K562 (cell line): ENCODE results near the gene GIPC3. TPM values are rescaled to one million over a fixed set of nuclear protein-coding genes. Genes with fewer than 3 reads are reported as not detected.

ENCODE experiments used
- ARHGAP35 ChIP-seq: fragments of 450-650 bp; IDR thresholded peaks from 2 replicates; pipeline ENCODE4 v1.6.1; 2018; ENCODE audit not compliant: partially characterized antibody
- ARID2 ChIP-seq: fragments of 450-650 bp; IDR thresholded peaks from 2 replicates; pipeline ENCODE4 v1.6.1; 2017; ENCODE audit warnings: antibody characterized with exemption, mild to moderate bottlenecking
- CCNT2 ChIP-seq: IDR thresholded peaks from 2 replicates; pipeline ENCODE4 v1.6.1; 2011; ENCODE audit warnings: borderline replicate concordance, low read depth, mild to moderate bottlenecking, moderate library complexity, mixed read lengths, low read length; ENCODE audit not compliant: insufficient read length; ENCODE audit errors: extremely low read depth
- CHCHD3 ChIP-seq: fragments of 250-450 bp; sonication (Bioruptor Pico); IDR thresholded peaks from 2 replicates; pipeline ENCODE4 v2.1.2; 2022; ENCODE audit warnings: mild to moderate bottlenecking
- CHD1 ChIP-seq: fragments of 200-600 bp; sonication (generic); IDR thresholded peaks from one replicate; pipeline ENCODE4 v1.6.1; 2012; ENCODE audit warnings: mild to moderate bottlenecking, moderate library complexity, low read length, inconsistent platforms
- CREBBP ChIP-seq: IDR thresholded peaks from one replicate; pipeline ENCODE4 v1.6.1; 2012; ENCODE audit warnings: low read depth, mild to moderate bottlenecking, control low read depth, inconsistent platforms, low read length
- DNMT1 ChIP-seq: fragments of 450-650 bp; IDR thresholded peaks from 2 replicates; pipeline ENCODE4 v1.6.1; 2016; ENCODE audit warnings: antibody characterized with exemption, mild to moderate bottlenecking
- EHMT2 ChIP-seq: fragments of 450-650 bp; IDR thresholded peaks from 2 replicates; pipeline ENCODE4 v1.6.1; 2018; ENCODE audit warnings: antibody characterized with exemption
- ERF ChIP-seq: fragments of 450-650 bp; formaldehyde crosslinking; IDR thresholded peaks from 2 replicates; pipeline ENCODE4 v1.4.0; 2020; ENCODE audit warnings: mild to moderate bottlenecking, mixed read lengths
- GATAD2B ChIP-seq: fragments of 450-650 bp; IDR thresholded peaks from 2 replicates; pipeline ENCODE4 v1.6.1; 2017; ENCODE audit warnings: mild to moderate bottlenecking, borderline replicate concordance
- GTF2E2 ChIP-seq: fragments of 200-800 bp; sonication (Bioruptor generic); IDR thresholded peaks from 2 replicates; pipeline ENCODE4 v1.6.1; 2016; ENCODE audit warnings: missing genetic modification characterization, missing compliant biosample characterization
- HMGN3 ChIP-seq: IDR thresholded peaks from 2 replicates; pipeline ENCODE4 v1.6.1; 2011; ENCODE audit warnings: borderline replicate concordance, low read depth, mild to moderate bottlenecking, mixed read lengths, low read length; ENCODE audit not compliant: insufficient read length; ENCODE audit errors: extremely low read depth
- KLF6 ChIP-seq: fragments of 250-450 bp; sonication (Bioruptor Pico); IDR thresholded peaks from 2 replicates; pipeline ENCODE4 v1.4.0; 2020; ENCODE audit warnings: mild to moderate bottlenecking, moderate library complexity, borderline replicate concordance
- L3MBTL2 ChIP-seq: fragments of 450-650 bp; IDR thresholded peaks from 2 replicates; pipeline ENCODE4 v1.6.1; 2016; ENCODE audit warnings: mild to moderate bottlenecking, moderate library complexity
- LARP7 ChIP-seq: fragments of 450-650 bp; IDR thresholded peaks from 2 replicates; pipeline ENCODE4 v1.6.1; 2016
- MCM5 ChIP-seq: fragments of 450-650 bp; IDR thresholded peaks from 2 replicates; pipeline ENCODE4 v1.6.1; 2016; ENCODE audit warnings: low read depth
- NCOA6 ChIP-seq: fragments of 450-650 bp; IDR thresholded peaks from 2 replicates; pipeline ENCODE4 v1.6.1; 2017; ENCODE audit warnings: mild to moderate bottlenecking
- NFE2L1 ChIP-seq: fragments of 450-650 bp; IDR thresholded peaks from 2 replicates; pipeline ENCODE4 v1.6.1; 2016; ENCODE audit warnings: missing genetic modification characterization, low read depth, mild to moderate bottlenecking, missing compliant biosample characterization, moderate library complexity, borderline replicate concordance
- NONO ChIP-seq, 2 experiments: fragments of 200-400 bp in 1 of 2; fragments of 450-650 bp in 1 of 2; formaldehyde crosslinking in 1 of 2; IDR thresholded peaks; 2 replicates each; pipeline ENCODE4 v1.6.1; 2017; ENCODE audit warnings: low read depth in 2 of 2, mild to moderate bottlenecking in 2 of 2, moderate library complexity in 2 of 2, low read length in 1 of 2
- NR1H2 ChIP-seq: sonication (generic); formaldehyde crosslinking; IDR thresholded peaks from 2 replicates; pipeline ENCODE4 v1.4.0; 2020; ENCODE audit warnings: mild to moderate bottlenecking, missing genetic modification reagents
- NUFIP1 ChIP-seq: fragments of 450-650 bp; IDR thresholded peaks from 2 replicates; pipeline ENCODE4 v1.6.1; 2018; ENCODE audit not compliant: partially characterized antibody
- RB1 ChIP-seq: fragments of 450-650 bp; IDR thresholded peaks from 2 replicates; pipeline ENCODE4 v1.6.1; 2017; ENCODE audit warnings: low read depth, mild to moderate bottlenecking
- SNIP1 ChIP-seq: fragments of 450-650 bp; IDR thresholded peaks from 2 replicates; pipeline ENCODE4 v1.7.1; 2017; ENCODE audit warnings: low read depth, mild to moderate bottlenecking
- TAF9B ChIP-seq: fragments of 450-650 bp; IDR thresholded peaks from 2 replicates; pipeline ENCODE4 v1.6.1; 2018; ENCODE audit warnings: mild to moderate bottlenecking; ENCODE audit not compliant: partially characterized antibody
- U2AF1 ChIP-seq: fragments of 200-400 bp; formaldehyde crosslinking; optimal IDR thresholded peaks from 2 replicates; pipeline ENCODE3; 2017; ENCODE audit warnings: mild to moderate bottlenecking, low read depth, low read length, moderate library complexity
- ZNF324 ChIP-seq: fragments of 250-450 bp; sonication (Bioruptor Pico); IDR thresholded peaks from 2 replicates; pipeline ENCODE4 v1.4.0; 2020; ENCODE audit warnings: mild to moderate bottlenecking
- ZNF778 ChIP-seq: fragments of 450-650 bp; formaldehyde crosslinking; IDR thresholded peaks from 2 replicates; pipeline ENCODE4 v1.4.0; 2020; ENCODE audit warnings: mild to moderate bottlenecking, moderate library complexity
- ZSCAN32 ChIP-seq: fragments of 450-650 bp; formaldehyde crosslinking; IDR thresholded peaks from 2 replicates; pipeline ENCODE4 v1.4.0; 2020; ENCODE audit warnings: mild to moderate bottlenecking, moderate library complexity
- polyA plus RNA-seq, 8 experiments: library from polyadenylated mRNA; depleted of rRNA in 4 of 8; stranded (reverse) in 5 of 8; unstranded in 3 of 8; fragments of >200 nt; fragmentation: Nextera tagmentation in 2 of 8; fragmentation: Illumina TruSeq in 1 of 8; extraction: Ambion mirVana in 2 of 8; extraction: Trizol in 1 of 8; gene quantifications; 2 replicates each; pipeline versions ENCODE4 v1.2.1 to v1.2.3, GENCODE V29; 2011 to 2014; ENCODE audit warnings: inconsistent platforms in 1 of 8, missing spikeins in 1 of 8
- total RNA-seq, 7 experiments: library from RNA; depleted of rRNA in 6 of 7; stranded (reverse); fragments of >200 nt in 6 of 7; fragmentation: Illumina TruSeq in 2 of 7; extraction: Trizol in 2 of 7; gene quantifications; 2 replicates each; pipeline versions ENCODE4 v1.2.1 to v1.2.3, GENCODE V29; 2011 to 2021; ENCODE audit warnings: low replicate concordance in 1 of 7
- TF ChIP-seq, protein P1 (sequence below): fragments of 200-800 bp; sonication (Bioruptor generic); IDR thresholded peaks from 2 replicates; pipeline ENCODE4 v1.6.1; 2017; ENCODE audit warnings: missing genetic modification characterization, missing compliant biosample characterization

The GIPC3 gene
- total and polyA plus RNA-seq, 9 of the 15 experiments (the other 6 are each of a cell fraction or from before 2014, with no cell fraction given), result 0.03 to 3.6 (median 1.5) TPM; not detected in 1

DNA sequence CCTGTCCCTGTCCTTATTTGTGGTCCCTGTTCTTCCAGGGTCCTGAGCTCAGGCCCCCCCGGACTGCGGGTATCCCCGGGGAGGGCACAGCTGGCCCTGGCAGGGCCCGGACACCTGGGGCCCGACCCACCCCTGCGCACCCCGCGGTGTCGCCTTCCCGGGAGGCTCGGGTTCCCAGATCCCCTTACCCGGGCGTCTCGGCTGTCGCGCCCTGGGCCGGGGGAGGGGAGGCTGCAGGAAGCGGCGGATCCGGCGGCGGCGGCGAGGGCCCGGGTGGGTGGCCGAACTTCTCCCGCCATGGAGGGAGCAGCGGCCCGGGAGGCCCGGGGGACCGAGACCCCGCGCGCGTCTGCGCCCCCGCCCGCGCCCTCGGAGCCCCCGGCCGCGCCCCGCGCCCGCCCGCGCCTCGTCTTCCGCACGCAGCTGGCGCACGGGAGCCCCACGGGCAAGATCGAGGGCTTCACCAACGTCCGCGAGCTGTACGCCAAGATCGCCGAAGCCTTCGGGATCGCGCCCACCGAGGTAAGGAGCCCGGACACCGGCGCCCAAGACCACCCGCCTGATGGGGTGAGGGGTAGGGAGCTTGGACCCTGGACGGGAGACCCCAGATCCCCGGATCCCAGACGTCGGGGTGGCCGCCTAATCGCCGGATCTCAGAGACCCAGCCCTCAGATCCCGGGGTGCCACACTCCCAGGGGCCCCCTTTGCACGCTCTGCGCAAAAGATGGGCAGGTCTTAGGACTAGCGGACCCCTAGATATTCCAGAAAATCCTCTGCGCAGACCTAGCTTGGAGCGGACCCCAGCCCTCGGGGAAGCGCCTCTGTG, at the start of gene GIPC3 (continued):
- TF ChIP-seq NR1H2 (CRISPR knock-in tag) (no peak), ARID2 (no peak), U2AF1 (no peak), NUFIP1 (no peak), CCNT2 (peak; percentile 12), NFE2L1 (tag) (no peak), NCOA6 (no peak; the same call in none of the 2 replicates), EHMT2 (no peak), ZNF778 (CRISPR knock-in tag) (no peak), L3MBTL2 (peak; percentile 36; the same call in 1 of the 2 replicates), GATAD2B (0 out of 2 replicates have a peak, but pooled peaks have one; percentile 68), DNMT1 (no peak), ARHGAP35 (no peak), SNIP1 (no peak), KLF6 (CRISPR knock-in tag) (no peak), CHCHD3 (CRISPR knock-in tag) (no peak), ZNF324 (CRISPR knock-in tag) (no peak), CHD1 (no peak), NONO (IDR thresholded peaks at IDR 0.05; ENCODE audit: low read depth in 2 of 2, low read length in 1 of 2) (0 out of 4 replicates have a peak, but pooled peaks of 1 of the 2 experiments have one; percentile 48), GTF2E2 (tag) (no peak), CREBBP (no peak), LARP7 (no peak), ZSCAN32 (CRISPR knock-in tag) (no peak), RB1 (peak; percentile 60; the same call in 1 of the 2 replicates), ERF (CRISPR knock-in tag) (no peak), TAF9B (no peak), HMGN3 (no peak), MCM5 (no peak)
- TF ChIP-seq, protein P1, sequence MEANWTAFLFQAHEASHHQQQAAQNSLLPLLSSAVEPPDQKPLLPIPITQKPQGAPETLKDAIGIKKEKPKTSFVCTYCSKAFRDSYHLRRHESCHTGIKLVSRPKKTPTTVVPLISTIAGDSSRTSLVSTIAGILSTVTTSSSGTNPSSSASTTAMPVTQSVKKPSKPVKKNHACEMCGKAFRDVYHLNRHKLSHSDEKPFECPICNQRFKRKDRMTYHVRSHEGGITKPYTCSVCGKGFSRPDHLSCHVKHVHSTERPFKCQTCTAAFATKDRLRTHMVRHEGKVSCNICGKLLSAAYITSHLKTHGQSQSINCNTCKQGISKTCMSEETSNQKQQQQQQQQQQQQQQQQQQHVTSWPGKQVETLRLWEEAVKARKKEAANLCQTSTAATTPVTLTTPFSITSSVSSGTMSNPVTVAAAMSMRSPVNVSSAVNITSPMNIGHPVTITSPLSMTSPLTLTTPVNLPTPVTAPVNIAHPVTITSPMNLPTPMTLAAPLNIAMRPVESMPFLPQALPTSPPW (CRISPR knock-in tag), result no peak
